ENCODE results near the gene NR2F1.

DNA sequence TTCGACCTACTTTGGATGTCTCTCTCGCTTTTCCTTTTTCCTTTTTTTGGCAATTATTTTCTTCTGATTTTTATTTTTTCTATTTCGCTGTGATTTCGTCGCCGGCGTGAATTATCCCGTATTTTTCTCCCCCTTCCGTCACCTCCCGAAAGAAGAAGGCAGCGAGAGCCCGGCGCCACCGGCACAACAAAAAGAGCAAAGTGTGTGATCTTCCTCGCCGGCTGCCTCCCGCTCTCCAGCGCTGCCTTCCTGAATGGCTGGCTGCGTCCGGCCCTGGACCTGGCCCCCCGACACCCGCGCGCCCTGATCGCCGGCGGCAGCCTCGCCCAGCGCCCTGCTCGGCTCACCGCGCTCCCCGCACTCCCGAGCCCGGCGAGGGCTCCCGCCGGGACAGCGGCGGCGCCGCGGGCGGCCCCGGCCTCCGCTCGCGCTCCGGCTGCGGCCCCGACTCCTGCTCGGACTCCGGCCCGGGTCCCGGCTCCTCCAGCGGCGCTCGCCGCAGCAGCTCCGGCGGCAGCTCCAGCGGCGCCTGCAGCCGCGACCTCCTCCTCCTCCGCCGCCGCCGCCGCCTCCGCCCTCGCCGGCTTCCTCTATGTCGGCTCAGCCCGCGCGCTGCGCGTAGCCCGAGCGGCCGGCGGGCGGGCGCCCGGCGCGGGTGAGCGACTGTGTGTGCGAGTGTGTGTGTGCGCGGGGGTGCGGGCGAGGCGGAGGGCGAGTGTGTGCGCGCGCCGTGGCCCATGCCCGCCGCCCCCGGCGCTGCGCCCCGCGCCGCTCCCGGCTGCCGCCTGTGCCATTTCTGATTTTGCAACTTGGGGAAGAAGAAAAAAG, 960 bp downstream of the NR2F1 start:
- TF ChIP-seq GATA2 (IDR thresholded peaks at IDR 0.05; ENCODE audit: low read depth, low read length) (no peak), GATA3 (IDR thresholded peaks at IDR 0.05; ENCODE audit: low read depth, low read length) (no peak)

All from SH-SY5Y (cell line).